ENCODE data around the gene DACH1. TPM values are rescaled to one million over a fixed set of nuclear protein-coding genes. Genes with fewer than 3 reads are reported as not detected.

Gene DACH1
- total RNA-seq, 1 donor from 2014 or later = not detected

DNA sequence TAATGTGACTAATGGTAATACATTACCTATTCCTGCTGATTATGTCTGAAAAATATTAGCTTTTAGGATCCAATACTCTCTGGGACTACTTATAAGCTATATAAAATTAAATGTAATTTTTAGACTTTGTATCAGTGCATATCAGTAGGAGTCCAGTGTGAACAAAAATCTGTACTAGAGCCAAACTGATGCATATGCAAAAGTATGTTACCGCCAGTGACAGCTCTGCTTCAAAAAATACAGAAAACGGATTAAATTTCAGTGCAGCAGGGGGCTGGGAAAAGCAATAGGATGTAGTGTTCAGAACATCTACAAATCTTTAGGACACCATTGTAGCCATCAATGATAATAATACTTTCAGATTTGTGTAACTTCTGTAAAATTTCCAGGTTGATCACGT lies 385.5 kb downstream of the DACH1 start:
- FAIRE-seq (no peak), DNase-seq (ENCODE audit: low read depth) (no peak)
- TF ChIP-seq CTCF (IDR thresholded peaks at IDR 0.05; ENCODE audit: insufficient read depth, low read length, severe bottlenecking) = no peak
- Histone ChIP-seq H3K27me3 (ENCODE audit: control insufficient read depth, insufficient read depth, low read length) (no peaks in the 10 kb centered on the region), H3K36me3 (ENCODE audit: control insufficient read depth, insufficient read depth, low read length) (no peaks in the 10 kb centered on the region), H3K4me3 (ENCODE audit: low read depth, low read length) (no peak overlapping the region)

- DNase-seq (ENCODE audit: low read depth) (no peak), FAIRE-seq (no peak)
- no peaks in the 10 kb centered on the region for H3K36me3 ChIP-seq (ENCODE audit: control insufficient read depth, insufficient read depth, low read length)
- TF ChIP-seq CTCF (IDR thresholded peaks at IDR 0.05; ENCODE audit: insufficient read depth, low read length, severe bottlenecking) = no peak
- H3K4me3 ChIP-seq (ENCODE audit: low read depth, low read length) = no peak overlapping the region
- no peaks in the 10 kb centered on the region for H3K27me3 ChIP-seq (ENCODE audit: control insufficient read depth, insufficient read depth, low read length)
These were observed 386.0 kb downstream of the DACH1 start for GRCh38 chr13:71481046-71481445.

DNA sequence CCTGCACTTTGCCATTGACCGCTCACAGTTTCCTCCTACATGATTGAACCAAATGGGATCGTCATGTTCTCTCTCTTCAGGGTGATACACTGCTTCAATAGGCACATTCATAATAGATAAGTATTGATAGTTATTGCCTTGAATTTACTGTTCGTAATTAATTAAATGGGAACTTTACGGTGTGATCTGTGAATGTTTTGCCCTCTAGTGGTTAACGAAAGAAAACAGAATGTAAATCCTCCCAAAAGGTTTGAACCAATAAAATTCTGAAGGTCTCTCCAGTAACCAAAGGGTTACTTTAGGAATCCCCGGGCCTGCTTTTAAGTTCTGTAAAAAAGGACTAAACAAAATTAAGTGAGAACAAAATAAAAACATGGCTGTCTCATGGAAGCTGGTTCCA lies 389.3 kb downstream of the DACH1 start:
- H3K4me3 ChIP-seq (ENCODE audit: low read depth, low read length) = no peak overlapping the region
- TF ChIP-seq CTCF (IDR thresholded peaks at IDR 0.05; ENCODE audit: insufficient read depth, low read length, severe bottlenecking) = peak; percentile 26
- H3K36me3 ChIP-seq (ENCODE audit: control insufficient read depth, insufficient read depth, low read length) = no peaks in the 10 kb centered on the region
- DNase-seq (ENCODE audit: low read depth) = peak; percentile 12
- no peak for FAIRE-seq
- H3K27me3 ChIP-seq (ENCODE audit: control insufficient read depth, insufficient read depth, low read length) = no peaks in the 10 kb centered on the region

GRCh38 chr13:71474936-71475335 lies 392.1 kb downstream of the DACH1 start:
- FAIRE-seq = no peak
- Histone ChIP-seq H3K36me3 (ENCODE audit: control insufficient read depth, insufficient read depth, low read length) (no peaks in the 10 kb centered on the region), H3K4me3 (ENCODE audit: low read depth, low read length) (no peak overlapping the region), H3K27me3 (ENCODE audit: control insufficient read depth, insufficient read depth, low read length) (no peaks in the 10 kb centered on the region)
- DNase-seq (ENCODE audit: low read depth) = no peak
- TF ChIP-seq CTCF (IDR thresholded peaks at IDR 0.05; ENCODE audit: insufficient read depth, low read length, severe bottlenecking) = no peak

DNA sequence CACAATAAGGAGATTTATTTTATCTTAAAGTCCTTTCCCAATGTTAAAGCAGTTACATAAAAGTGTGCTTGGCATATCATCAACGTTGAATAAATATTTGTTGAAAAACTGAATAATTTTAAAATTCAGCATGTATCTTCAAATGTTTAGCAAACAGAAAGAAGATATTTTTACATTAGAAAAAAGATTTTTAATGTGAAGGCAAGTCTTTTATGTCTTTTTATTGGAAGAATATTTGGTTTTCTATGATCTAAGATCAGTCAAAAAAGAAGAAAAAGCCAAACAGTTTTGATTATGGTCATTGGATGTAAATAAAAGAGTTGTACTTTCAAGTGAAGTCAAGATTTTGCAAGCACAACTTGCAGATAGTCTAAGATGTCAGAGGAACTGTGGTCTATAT lies 397.4 kb downstream of the DACH1 start:
- Histone ChIP-seq H3K4me3 (ENCODE audit: low read depth, low read length) (no peak overlapping the region), H3K36me3 (ENCODE audit: control insufficient read depth, insufficient read depth, low read length) (no peaks in the 10 kb centered on the region), H3K27me3 (ENCODE audit: control insufficient read depth, insufficient read depth, low read length) (no peaks in the 10 kb centered on the region)
- FAIRE-seq (no peak), DNase-seq (ENCODE audit: low read depth) (no peak)
- no peak for TF ChIP-seq CTCF (IDR thresholded peaks at IDR 0.05; ENCODE audit: insufficient read depth, low read length, severe bottlenecking)

DNA sequence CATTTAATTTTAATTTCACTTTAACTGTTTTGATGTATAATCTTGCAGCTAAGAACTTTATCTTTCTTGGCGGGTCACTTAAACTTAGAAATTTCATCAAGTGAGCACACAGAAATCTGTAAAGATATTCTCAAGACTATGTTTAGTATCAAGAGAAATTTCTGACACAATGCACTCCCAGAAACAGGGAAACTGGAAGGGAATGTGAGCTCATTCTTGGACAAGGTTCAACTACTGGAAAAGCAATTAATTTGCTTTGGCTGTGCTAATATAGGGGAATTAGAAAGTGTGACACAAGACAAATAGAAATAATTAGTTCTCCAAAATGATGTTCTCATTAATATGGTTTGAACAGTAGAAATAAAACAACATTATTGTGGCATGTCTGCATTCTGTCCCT lies 402.3 kb downstream of the DACH1 start:
- DNase-seq (ENCODE audit: low read depth) = no peak
- no peak for FAIRE-seq
- no peaks in the 10 kb centered on the region for H3K36me3 ChIP-seq (ENCODE audit: control insufficient read depth, insufficient read depth, low read length)
- H3K4me3 ChIP-seq (ENCODE audit: low read depth, low read length) = no peak overlapping the region
- no peaks in the 10 kb centered on the region for H3K27me3 ChIP-seq (ENCODE audit: control insufficient read depth, insufficient read depth, low read length)
- TF ChIP-seq CTCF (IDR thresholded peaks at IDR 0.05; ENCODE audit: insufficient read depth, low read length, severe bottlenecking) = no peak

All from bronchial epithelial cell (primary cell).